GM10248 (cell line): ENCODE results near the gene ARID5B.
A peak's percentile ranks its signal among the peaks of the same experiment; 100 is the strongest.

ENCODE experiments used
- CTCF ChIA-PET: fragments of 300-600 bp; sonication (Branson Sonifier 250); formaldehyde crosslinking; extraction: SDS; loops from one replicate; lab custom pipeline; 2021; ENCODE audit warnings: antibody characterized with exemption; lab: Yijun Ruan, JAX
- POLR2A ChIA-PET: fragments of 350-650 bp; sonication (Branson Sonifier 250); formaldehyde crosslinking; extraction: SDS; loops from one replicate; lab custom pipeline; 2020; ENCODE audit warnings: antibody characterized with exemption; lab: Yijun Ruan, JAX
- DNase-seq: peaks from one replicate; pipeline ENCODE4 v3.0.0; 2012; ENCODE audit errors: extremely low spot score
- CTCF ChIP-seq: IDR thresholded peaks from 2 replicates; pipeline ENCODE4 v1.5.1; 2012; ENCODE audit warnings: mild to moderate bottlenecking, low read depth; ENCODE audit errors: extremely low read depth, missing control alignments, control extremely low read depth

ARID5B gene

GRCh38 chr10:61993711-61994401, 92.4 kb downstream of the ARID5B start:
- ChIA-PET POLR2A (no interaction called here), CTCF (interaction anchor here (1.2 to 1.4 kb wide), 2 partner anchors 10 to 24 kb away, joined by 3 to 4 read pairs; no protein-coding TSS in a partner anchor)
- no peak for DNase-seq
- TF ChIP-seq CTCF: no peak

- ChIA-PET POLR2A (no interaction called here), CTCF (interaction anchor here (1.0 kb wide), 1 partner anchor 10 kb away, joined by 3 read pairs; no protein-coding TSS in a partner anchor)
- no peak for TF ChIP-seq CTCF
- no peak for DNase-seq
Observed at GRCh38 chr10:61994405-61995219, 93.1 kb downstream of the ARID5B start.

- CTCF ChIA-PET: interaction anchor here (1.0 kb wide), 2 partner anchors 9 to 10 kb away, joined by 3 read pairs; no protein-coding TSS in a partner anchor
- no peak for DNase-seq
- POLR2A ChIA-PET: interaction anchor here (0.6 kb wide), 1 partner anchor 62 kb away, joined by 3 read pairs; no protein-coding TSS in a partner anchor
- TF ChIP-seq CTCF: no peak
Observed at GRCh38 chr10:61995220-61995503, 93.7 kb downstream of the ARID5B start.

GRCh38 chr10:61998937-61999336, 97.4 kb downstream of the ARID5B start:
- DNase-seq: no peak
- no peak for TF ChIP-seq CTCF
- ChIA-PET CTCF (no interaction called here), POLR2A (no interaction called here)

- ChIA-PET CTCF (interaction anchor here (1.5 kb wide), 1 partner anchor 26 kb away, joined by 3 read pairs; no protein-coding TSS in a partner anchor), POLR2A (no interaction called here)
- no peak for TF ChIP-seq CTCF
- peak; percentile 68 for DNase-seq
Observed at GRCh38 chr10:62000037-62000603, 98.6 kb downstream of the ARID5B start.

- no peak for TF ChIP-seq CTCF
- POLR2A ChIA-PET: no interaction called here
- CTCF ChIA-PET: interaction anchor here (1.5 kb wide), 1 partner anchor 27 kb away, joined by 3 read pairs; no protein-coding TSS in a partner anchor
- no peak for DNase-seq
Observed at GRCh38 chr10:62000726-62001125, 99.2 kb downstream of the ARID5B start.
